GM18507 (cell line): ENCODE data around the gene NCK2.

Experiments
- DNase-seq: peaks from one replicate; pipeline ENCODE4 v3.0.0; 2011; ENCODE audit warnings: low read depth; ENCODE audit not compliant: insufficient read length; ENCODE audit errors: extremely low spot score
- FAIRE-seq: peaks from 2 replicates; lab custom pipeline; 2011; peaks lifted over from hg19 to GRCh38; lab: Jason Lieb, UNC

Gene NCK2

DNA sequence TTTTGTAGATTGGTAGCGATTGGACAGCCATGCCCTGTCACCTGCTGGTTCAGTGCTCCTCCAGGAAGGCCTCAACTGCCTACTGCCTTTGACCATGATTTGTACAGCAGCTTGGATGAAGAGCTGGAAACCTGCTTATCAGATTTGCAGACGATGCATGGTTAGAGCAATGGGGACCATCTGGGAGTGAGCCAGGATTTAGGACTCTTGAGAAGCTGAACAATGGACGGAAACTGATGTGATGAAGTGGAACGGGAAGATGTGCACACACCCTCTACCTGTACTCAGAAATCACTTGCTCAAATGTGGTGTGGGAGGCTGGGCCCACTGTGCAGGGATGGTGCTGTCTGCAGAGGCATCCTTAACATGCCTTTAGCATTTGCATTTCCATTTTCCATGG lies 57.2 kb downstream of the NCK2 start:
- no peak for FAIRE-seq
- no peak for DNase-seq

DNA sequence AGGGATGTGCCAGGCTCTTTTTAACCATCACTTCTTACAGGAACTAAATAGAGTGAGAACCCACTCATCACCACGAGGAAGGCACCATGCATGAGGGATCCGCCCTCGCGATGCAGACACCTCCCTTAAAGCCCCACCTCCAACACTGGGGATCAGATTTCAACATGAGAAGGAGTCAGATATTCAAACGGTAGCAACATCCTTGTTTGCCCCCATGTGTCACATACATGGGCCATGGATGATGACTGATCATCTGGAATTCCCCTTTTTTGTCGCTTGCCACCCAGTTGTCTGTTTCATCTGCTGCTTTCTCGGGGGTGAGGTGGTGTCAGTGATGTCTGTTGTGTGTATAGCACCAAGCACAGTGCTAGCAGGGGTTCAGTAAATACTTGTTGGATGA lies 57.9 kb downstream of the NCK2 start:
- FAIRE-seq, result peak; percentile 85

DNA sequence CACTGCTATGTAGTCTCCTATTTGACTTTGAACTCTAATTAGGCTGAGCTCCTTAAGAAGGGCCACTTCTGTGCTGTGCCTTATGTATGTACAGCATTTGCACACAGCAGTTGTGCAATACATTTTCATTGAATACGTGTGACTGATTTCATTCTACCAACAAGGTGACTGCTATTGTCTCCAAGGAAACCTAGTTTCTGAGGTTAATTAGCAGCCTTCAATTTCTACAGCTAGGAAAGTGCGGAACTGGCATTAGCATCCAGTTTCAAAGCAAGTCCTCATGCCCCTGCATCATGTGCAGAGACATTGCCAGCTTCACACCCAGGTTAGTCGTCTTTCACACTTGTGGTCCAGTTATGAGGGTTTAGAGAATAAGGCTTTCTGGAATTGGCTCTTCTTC lies 58.6 kb downstream of the NCK2 start:
- DNase-seq (no peak), FAIRE-seq (peak; percentile 31)

More for the DNA sequence above, 57.9 kb downstream of the NCK2 start:
- no peak for DNase-seq

DNA sequence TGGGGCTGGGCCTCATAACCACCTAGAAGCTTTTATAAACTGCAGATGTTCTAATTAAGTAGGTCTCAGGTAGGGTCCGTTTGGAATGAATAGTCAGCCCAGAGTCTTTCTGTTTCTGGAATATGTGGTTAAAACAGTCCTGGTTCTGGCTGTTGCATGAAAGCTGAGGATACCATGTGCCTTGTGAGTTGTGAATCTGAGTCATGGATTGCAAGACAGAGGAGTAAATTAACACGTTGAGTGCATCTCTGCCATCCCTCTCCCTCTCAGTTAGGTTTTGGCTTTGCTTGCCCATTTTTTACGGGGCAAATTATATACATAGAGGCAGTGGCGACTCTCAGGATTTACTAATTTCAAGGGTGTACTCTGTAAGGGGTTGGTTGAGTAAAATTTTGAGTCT lies 59.1 kb downstream of the NCK2 start:
- DNase-seq, result no peak
- no peak for FAIRE-seq

DNA sequence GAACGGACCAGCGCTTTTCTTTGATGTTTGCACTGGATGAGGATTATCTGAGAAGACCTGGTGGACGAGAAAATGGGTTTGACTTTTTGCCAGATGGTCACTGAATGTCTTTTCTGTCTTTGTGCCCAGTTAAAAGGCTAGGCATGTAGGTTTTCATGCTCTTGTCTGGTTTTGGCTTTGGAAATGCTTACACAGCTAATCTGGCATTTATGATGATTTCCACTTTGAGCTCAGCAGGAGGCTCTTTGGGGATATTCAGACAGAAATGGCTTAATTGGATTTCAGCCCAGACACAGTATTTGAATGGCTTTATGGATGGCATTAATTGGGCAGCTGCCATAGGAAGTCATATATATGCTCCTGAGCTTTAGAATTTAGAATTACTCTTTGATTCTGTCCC lies 59.6 kb downstream of the NCK2 start:
- DNase-seq, result no peak
- FAIRE-seq, result no peak

DNA sequence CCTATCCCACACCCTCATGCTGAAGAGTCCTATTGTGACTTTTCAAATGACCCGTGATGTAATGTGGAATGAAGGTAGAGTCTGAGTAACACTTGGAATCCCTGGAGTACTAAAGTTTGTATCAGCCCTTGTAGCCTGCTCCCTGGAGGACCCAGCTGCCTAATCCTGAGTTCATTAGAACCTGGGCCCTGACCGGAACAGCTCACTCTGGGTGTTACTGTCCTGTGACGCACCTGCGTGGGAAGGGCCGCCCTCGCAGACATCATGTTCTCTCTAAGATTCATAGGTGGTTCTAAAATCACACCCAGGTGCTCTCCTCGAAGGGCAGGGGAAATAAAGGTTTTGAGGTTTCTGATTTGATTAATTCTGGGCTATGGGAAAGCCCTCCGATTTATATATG lies 62.3 kb downstream of the NCK2 start:
- FAIRE-seq, result no peak

DNA sequence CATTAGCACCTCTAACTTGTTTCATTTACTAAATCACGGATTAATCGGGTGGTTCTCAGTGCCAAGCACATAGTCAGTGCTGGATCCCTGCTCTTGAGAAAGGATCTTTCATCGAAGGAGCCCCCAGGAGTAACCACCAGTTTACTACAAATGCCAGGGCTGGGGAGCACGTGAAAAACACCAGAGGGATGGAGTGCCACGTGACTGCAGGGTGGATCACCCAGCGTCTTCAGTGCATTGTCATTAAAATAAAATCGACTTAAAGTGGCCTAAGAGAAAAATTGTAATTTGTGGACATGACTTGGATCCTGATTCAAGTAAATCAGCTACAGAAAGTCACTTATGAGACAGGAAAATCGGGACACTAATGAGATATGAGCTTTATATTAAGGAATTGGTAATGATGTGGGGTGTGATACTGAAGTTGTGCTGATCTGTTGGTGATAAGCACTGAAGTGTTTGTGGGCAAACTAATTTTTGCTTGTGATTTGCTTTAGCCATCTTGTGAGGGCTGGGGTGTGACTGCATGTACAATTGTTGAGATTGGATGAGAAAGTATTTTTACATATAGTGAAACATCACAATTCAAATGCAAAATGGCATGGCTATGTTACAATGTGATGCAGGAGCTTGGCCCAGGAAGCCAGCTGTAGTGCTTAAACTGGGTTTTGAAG lies 63.8 kb downstream of the NCK2 start:
- DNase-seq, result no peak
- no peak for FAIRE-seq

More for the DNA sequence above, 62.3 kb downstream of the NCK2 start:
- no peak for DNase-seq

DNA sequence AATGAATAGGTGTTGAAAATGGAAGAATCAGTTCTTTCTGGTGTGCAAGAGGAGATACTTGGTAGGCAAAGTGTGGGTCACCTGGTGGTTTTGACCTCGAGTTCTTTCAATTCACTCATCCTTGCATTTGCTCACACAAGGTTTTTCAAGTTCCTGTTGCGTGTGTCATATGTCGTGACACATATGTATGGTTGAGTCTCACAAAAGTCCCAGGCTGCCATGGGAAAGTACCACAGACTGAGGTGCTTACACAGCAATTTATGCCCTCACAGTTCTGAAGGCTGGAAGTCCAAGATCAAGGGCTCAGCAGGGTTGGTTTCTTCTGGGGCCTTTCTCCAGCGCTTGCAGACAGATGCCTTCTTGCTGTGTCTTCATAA lies 64.4 kb downstream of the NCK2 start:
- FAIRE-seq, result peak; percentile 74
- no peak for DNase-seq

DNA sequence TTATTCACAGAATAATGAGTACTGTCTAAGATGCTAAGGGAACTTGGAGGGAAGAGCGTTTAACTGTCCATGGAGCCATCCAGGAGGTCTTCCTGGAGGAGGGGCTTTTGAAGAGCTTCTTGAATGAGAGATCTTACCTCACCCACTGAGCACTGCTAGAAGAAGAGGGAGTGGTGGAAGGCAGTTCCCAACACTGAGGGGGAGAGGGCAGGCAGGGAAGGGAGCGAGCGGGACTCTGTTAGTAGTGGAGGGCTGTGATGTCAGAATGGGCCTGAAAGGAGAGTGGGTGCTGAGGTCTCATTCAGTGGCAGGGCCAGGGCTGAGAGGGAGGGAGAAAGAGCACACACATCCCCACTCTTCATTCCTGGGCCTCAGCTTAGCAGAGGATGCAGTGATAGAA lies 65.0 kb downstream of the NCK2 start:
- FAIRE-seq (no peak), DNase-seq (no peak)

DNA sequence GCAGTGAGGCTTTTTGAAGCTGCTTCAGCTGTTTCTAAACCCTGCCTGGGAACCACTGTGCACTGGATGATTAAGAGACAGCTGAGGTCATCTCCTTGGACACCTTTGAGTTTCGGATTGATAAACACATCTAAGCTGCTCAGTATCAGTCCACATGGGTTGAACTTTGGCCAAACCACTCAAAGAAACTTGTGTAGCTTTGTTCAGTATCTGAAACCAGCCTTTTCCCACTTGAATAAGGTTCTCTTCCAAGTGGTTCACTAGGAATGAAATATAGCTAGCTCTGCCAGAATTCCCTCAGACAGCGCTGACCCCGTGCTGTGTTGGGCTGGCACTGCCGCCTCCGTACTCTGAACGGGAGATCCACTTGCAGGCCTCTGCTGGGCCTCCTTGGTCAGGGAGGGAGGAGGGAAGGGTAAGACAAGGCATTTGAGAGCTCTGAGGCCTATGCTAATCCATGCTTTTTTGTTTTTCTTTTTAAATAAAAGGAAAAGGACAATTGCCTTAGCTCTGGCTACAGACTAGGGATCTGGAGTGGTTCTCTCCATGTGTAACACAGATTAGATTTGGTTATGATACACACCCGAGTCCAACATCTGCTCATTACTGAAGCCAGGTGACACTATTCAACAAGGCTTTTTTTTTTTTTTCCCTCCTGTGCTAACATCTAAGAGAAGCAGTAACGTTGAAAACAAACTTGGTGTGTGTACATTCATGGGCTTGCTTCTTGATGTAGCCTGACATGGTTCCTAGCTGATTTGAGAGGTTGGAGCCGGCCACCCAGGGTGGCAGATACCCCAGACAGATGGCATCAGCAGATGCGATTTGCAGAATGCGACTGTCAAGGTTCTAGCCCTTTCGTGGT lies 67.7 kb downstream of the NCK2 start:
- DNase-seq (peak; percentile 57), FAIRE-seq (peak; percentile 86)

DNA sequence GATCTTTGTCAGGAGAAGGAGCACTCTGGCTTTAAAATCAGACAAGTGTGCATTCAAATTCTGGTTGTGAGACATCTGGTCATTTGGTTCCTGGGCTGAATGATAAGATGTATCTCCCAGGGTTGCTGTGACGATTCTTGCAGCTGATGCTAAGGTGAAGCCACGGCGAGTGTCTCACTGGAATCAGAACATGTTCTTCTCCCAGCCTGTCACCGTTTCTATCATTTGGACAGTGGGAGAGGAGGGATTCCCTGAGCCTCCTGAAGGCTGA lies 68.3 kb downstream of the NCK2 start:
- DNase-seq, result no peak
- FAIRE-seq, result no peak

DNA sequence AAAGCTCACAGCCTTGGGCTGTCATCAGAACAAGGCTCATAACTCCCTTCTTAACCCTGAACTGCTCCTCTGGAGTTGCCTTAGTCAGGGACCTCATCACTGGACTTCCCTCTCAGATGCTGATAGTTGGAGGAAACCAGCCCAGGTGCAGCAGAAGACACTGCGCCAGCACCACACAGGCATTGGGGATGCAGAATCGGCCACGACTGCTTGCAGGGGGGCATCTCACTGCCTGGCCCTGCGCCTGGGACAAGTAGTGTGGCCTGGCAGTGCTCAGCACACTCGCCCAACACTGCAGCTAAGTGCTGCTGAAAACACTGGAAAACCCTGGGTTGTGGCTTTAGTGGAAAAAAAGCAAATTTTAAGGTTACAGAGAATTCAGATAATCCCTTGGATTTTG lies 68.7 kb downstream of the NCK2 start:
- no peak for DNase-seq
- no peak for FAIRE-seq

DNA sequence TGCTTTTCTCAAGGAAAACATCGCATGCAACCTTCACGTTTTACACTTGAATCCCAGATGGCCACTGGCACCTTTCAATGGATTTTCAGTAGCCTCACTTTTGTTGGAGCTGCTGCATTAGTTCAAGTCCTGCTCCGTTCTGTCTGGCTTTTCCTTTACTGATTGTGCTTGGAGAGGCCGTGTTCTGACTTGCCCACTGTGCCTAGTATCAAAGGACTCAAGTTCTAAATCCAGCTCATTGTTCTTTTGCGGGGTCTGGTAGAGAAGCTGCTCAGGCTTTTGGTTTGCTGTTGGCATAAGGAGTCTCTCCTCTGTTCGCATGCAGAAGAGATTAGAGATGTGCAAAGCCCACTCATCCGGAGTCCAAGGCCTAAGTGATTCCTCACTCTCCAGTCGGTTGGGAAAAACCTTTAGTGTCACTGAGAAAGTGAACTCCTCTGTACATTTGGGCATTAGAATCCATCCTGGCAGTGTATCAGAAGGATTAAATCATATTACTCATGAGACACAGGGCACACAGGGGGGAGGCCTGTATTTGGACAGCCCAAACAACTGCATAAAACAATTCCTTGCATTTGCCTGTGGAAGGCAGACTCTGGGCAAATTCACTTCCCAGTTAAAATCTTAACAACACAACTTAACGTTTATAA lies 69.7 kb downstream of the NCK2 start:
- no peak for DNase-seq
- FAIRE-seq, result no peak

DNA sequence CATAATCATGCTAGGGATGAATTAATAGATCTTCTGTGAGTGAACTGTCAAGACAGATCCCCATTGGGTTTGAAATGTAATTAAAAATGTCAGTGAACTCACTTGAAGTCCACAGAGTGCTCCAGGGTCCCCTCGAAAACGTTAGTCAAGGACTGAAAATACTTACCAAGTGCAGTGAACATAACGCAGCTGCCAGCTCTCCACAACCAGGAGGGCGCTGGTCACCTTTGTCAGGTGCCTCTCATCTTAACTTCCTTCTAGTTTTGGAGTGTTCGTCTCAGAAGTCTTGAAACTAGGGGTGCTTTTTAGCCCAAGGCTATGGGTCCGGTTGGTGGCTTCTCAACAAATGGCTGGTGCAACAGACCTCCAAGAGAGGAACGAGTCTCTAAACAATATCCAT lies 70.7 kb downstream of the NCK2 start:
- no peak for DNase-seq
- no peak for FAIRE-seq

DNA sequence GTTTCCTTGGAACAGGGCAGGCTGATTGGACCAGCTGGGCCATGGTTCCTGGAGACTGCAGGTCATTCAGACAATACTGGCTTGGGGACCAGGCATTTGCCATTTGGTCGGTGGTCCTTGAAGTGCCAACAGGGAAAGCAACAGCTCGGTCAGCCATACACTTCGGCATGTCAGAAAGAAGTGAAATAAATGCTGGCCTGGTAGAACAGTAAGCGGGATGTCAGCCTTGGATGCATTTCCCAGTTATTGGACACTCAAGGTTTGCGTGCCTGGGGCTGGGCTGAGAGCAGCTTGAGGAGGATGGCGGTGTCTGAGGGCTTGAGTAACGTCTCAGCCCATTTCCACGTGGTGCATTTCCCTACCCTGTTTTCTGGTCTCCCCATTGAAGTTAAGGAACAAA lies 75.4 kb downstream of the NCK2 start:
- FAIRE-seq (no peak), DNase-seq (no peak)

DNA sequence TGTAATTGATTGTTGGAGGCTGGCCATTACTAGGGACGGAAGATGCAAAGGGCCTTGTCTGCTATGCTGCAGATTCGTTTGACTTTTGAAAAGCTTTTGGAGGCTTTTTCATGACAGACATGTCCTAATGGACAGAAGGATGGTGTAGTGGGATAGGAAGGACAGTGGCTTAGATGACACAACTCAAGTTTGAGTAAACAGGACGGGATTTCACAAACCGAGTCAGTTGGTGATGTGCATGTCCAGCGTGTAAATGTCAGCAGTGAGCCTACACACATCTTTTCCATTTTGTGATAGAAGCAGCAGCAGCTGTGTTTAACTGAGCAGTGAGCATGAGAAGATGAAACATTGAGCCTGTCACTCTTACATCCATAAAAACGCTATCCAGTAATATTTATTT lies 76.0 kb downstream of the NCK2 start:
- DNase-seq (no peak), FAIRE-seq (no peak)

DNA sequence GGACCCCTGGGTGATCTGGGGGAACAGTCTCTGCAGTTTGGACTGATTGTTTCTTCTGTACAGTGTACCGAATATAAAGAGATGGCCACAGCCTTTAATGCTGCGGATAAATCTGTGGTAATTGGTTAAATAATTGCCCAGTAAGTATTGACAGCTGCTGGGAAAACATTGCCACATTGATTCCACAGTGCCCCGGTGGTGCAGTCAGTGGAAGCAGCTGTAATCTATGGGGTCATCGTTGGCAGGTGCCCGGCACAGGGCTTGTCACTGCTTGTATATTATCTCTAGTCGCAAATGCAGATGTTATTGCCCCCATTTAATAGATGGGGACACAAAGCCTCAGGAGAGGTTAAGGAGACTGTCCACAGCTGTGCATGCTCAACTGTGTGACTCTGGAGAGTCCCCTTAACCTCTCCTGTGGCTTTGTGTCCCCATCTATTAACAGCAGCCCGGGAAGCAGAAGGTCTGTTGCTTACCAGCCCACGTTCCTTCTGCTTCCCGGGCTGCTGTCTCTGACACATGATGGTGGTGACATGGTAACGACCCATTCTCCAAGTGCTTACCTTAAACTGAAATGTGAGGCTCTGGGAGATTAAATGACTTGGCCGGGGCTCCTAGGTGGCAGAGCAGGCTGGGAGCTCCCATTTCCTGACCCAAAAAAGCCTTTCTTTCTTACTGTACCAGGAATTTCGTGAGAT lies 76.9 kb downstream of the NCK2 start:
- FAIRE-seq, result no peak
- DNase-seq, result no peak

DNA sequence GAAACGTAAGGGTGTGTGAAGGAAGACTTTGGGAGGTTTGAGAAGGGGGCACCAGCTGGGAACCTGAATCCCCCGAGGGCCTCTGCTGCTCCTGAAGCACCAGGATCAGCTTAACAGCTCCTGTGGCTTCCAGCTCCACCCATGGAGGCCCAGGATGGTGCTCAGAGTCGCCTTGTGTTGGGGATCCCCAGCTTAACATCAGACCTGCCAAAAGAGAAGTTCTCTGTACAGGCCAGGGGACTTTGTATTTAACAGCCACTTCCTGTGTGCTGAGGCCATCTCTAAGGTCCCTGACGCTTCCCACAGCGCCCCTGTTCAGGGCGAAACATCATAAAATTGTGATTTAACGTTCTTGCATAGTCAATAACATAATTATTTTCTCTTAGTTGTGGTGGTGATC lies 77.5 kb downstream of the NCK2 start:
- DNase-seq (no peak), FAIRE-seq (peak; percentile 57)

DNA sequence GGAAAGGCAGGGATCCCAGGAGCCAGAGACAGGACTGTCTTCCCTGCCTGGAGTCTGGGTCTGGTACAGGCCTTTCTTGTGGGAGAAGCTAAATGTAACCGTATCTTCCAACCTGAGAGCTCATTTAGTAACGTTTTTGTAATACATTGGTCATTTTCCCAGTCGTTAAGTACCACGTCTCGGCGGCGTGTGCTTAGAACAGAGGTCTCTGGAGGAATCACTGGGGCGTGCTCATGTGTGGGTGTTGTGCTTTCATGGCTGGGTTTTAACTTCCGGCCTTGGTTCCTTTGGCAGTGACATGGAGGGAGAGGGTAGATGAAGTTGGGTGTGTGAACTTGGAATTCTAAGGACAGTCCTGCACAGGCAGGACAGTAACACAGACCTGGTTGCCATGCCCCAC lies 79.7 kb downstream of the NCK2 start:
- no peak for DNase-seq
- no peak for FAIRE-seq

DNA sequence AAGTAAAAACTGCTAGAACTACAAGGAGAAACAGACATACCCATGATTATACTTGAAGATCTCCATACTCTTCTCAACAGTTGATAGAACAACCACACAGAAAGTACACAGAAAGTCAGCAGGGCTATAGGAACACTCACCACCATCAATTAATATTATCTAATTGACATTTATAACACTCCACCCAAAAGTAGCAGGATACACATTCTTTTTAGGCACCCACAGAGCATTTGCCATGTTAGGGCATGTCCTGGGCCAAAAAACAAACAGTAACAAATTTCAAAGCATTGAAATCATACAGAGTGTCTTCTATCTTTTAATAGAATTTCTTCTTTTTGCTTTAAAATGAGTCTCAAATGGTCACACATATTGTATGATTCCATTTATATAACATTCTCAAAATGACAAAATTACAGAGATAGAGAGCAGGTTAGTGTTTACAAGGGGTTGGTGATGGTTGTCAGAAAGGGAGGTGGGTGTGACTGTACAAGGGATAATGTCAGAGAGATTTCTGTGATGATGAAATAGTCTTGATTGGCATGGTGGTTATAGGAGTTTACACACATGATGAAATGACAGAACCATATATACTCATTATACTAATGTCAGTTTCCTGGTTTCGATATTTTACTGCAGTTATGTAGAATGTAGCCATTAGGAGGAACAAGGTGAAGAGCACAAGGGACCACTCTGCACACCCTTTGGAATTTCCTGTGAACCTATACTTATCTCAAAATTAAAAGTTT lies 82.8 kb downstream of the NCK2 start:
- FAIRE-seq, result no peak

More for the DNA sequence above, 82.8 kb downstream of the NCK2 start:
- no peak for DNase-seq
